HG02981 (cell line): ENCODE results near the gene HES4.
A peak's percentile ranks its signal among the peaks of the same experiment; 100 is the strongest.

Source experiments
- ATAC-seq: cut with Tn5 transposase; IDR thresholded peaks from one replicate; pipeline ENCODE4 v1.9.1; 2021; ENCODE audit warnings: mild to moderate bottlenecking, moderate library complexity; ENCODE audit not compliant: unreplicated experiment

HES4 gene

DNA sequence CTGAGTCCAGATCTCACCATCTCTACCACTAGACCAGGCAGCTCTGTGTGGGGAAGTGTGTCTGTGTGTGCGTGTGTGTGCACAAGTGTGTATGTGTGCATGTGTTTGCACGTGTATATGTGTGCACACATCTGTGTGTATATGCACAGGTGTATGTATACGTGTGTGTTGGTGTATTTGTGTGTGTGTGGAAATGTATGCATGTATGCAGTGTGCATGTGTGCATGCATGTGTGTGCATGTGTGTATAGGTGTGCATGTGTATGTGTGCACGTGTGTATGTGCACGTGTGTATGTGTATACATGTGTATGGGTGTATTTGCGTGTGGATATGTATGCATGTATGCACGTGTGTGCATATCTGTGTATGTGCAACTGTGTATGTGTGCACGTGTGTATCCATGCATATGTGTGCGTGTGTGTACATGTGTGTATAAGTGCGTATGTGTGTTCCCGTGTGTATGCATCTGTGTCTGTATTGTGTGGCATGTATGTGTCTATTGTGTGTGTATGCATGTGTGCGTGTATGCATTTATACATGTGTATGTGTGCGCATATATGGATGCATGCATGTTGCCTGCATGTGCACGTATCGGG lies 30.5 kb downstream of the HES4 start:
- no peak for ATAC-seq

DNA sequence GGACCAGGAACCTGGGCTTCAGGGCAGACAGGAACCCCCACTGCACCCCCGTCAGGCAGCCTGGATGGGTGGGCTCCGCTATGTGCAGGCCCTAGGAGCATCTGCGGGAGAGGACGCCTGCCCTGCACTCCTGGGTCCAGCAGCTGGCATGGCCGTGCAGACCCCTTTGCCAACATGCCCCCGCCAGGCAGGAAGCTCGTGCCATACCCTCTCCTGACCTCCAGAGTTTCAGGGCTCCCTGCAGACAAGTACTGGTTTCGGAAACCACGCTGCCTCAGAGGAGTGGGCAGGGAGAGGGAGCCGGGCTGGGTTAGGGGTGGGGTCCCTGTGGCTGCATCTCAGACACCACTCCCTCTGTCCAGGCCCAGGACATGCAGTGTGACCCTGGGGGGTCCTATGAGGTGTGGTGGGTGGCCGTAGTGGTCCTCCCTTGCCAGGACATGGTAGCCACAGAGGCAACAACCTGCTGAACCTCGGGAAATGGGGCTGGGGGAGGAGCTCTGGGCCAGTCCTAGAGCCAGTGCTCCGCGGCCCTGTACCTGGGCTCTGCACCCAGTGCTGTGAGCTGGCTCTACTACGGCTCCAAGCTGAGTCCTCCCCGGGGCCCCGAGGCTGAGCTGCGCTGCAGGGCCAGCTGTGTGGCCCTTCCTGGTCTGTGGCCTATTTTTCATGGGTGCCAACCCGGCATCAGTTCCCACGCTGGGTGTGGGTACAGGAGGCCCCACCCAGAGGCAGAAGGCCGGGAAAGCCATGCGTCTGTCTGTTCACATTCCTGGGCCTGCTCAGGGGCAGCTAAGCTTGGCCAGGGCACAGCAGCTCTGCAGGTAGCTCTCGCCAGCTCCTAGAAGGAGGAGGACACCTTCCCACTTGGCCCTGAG lies 32.2 kb downstream of the HES4 start:
- ATAC-seq: no peak

- peak; percentile 58 for ATAC-seq
Measured at GRCh38 chr1:966704-967300, 33.1 kb downstream of the HES4 start.

DNA sequence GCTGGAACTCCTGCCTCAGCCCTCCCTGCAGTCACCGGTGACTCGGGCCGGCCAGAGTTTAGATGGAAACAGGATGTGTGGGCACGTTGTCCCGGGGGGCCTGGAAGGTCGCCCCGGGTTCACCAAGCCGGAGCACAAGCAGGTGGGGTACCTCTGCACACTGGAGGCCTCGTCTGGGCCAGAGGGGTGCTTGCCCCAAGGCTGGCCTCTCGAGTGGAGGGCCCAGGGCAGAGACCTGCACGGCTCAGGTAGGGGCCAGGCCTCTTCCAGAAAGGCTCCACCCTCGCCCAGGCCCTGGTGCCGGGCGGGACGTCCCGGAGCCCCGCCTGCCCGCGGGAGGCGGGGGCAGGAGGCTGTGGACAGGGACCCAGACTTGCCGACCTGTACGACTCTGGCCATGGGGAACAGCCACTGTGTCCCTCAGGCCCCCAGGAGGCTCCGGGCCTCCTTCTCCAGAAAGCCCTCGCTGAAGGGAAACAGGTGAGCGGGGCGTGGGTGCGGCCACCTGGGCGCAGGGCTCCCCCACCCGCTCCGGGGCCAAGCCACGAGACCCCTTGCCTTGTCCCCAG lies 33.7 kb downstream of the HES4 start, which contains the start of gene PLEKHN1:
PLEKHN1 (plus strand) TSS at position 348 of the 569 bp plus-strand sequence; CDS start at position 398, 50 bp downstream.
- no peak for ATAC-seq

DNA sequence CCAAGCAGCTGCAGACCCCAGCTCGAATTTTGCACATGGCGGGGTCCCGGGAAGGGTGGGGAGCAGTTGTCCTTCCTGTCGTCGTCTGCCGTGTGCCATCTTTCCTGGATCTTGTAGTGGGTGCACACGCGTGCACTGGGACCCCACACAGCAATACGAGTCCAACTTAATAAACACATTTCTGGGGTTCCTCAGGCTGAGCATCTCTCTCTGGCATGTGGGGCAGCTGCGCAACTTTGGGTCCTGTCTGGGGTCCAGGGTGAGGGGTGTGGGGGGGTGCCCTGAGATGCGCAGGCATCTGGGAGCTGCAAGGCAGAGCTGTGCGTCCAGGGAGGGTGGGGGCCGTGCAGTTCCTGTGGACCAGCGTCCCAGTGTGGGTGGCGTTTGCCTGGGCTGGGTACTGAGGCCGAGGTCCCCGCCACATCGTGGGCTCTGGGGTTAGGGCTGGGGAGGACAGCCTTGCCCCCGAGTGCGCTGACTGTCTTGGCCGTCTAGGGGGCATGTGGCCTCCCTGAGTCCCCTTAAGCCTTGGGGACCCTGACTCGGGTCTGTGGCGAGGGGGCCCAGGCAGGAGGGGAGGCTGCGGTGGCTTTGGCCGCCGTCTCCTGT lies 34.3 kb downstream of the HES4 start:
- no peak for ATAC-seq

- no peak for ATAC-seq
Measured at GRCh38 chr1:964691-965525, 35.0 kb downstream of the HES4 start.

GRCh38 chr1:963746-964525 lies 36.0 kb downstream of the HES4 start:
- ATAC-seq: no peak

DNA sequence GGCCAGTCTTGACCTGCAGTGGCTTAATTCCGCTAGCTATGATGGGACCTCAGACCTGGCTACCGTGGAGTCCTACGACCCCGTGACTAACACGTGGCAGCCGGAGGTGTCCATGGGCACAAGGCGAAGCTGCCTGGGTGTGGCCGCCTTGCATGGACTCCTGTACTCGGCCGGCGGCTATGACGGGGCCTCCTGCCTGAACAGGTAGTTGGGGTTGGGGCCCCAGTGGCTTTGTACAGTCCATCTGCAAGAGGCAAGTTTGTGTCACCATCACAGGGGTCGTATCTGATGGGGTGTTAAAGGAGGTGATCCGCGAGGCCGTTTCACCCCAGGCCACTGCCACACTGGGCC lies 36.6 kb downstream of the HES4 start:
- no peak for ATAC-seq

GRCh38 chr1:962381-963300 lies 37.3 kb downstream of the HES4 start:
- ATAC-seq: no peak

DNA sequence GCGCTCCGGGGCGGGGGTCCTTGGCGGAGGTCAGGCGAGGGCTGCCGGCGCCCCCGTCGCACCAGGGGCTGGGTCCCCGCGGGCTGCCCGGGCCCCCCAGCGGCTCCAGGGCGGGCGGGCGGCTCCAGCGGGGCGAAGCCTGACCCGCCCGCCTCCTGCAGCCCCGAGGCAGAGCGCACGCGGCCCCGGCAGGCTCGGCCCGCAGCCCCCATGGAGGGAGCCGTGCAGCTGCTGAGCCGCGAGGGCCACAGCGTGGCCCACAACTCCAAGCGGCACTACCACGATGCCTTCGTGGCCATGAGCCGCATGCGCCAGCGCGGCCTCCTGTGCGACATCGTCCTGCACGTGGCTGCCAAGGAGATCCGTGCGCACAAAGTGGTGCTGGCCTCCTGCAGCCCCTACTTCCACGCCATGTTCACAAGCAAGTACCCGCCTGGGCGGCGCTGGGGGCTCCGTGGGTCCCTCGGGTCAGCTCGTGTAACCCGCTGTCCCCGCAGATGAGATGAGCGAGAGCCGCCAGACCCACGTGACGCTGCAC lies 38.7 kb downstream of the HES4 start:
- ATAC-seq: no peak

DNA sequence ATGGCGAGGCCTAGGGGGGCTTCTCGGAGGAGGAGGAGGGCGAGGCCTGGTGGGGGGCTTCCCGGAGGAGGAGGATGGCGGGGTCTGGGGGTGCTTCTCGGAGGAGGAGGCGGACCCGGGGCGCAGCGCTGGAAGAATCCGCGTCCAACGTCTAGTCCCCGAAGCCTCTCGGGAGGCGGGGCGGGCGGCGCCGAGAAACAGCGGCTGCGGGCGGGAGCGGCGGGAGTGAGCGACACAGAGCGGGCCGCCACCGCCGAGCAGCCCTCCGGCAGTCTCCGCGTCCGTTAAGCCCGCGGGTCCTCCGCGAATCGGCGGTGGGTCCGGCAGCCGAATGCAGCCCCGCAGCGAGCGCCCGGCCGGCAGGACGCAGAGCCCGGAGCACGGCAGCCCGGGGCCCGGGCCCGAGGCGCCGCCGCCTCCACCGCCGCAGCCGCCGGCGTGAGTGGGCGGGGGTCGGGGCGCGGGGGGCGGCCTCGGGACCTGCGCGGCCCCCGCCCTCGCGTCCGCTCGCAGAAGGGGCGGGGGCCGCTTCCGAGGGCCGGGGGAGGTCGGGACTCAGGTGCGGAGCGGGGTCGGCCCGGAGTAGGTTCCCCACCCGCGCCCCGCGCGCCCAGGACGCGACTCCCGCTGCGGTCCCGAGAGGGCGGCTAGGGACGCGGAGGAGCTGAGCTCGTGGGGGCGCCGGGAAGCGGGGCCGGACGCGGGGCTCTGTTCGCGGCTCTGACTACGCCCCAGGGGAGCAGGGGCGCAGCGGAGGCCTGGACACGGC lies 39.4 kb downstream of the HES4 start, which contains the start of gene KLHL17:
KLHL17 (plus strand) TSS at position 222 of the 769 bp plus-strand sequence; CDS start at position 332, 110 bp downstream.
- peak; percentile 53 for ATAC-seq

DNA sequence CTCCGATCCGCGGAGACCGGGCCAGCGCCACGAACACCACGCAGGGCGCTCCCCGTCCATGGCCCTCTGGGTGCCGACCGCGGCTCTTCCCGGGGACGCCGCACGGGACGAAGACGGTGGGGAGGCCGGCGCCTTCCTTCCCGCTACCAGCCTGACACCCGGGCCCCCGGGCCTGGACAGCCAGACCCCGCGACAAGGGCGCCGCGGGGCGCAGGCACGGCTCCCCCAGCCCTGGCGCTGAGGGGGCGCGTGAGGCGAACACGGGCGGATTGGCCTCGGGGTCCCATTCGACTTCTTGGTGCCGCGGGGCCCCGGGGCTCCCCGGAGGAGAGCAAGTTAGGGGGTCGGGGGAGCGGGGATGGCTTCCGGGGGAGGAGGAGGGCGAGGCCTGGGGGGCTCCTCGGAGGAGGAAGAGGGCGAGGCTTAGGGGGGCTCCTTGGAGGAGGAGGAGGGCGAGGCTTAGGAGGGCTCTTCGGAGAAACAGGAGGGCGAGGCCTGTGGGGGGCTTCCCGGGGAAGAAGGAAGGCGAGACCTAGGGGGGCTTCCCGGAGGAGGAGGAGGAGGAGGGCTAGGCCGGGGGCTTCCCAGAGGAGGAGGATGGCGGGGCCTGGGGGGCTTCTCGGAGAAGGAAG lies 40.0 kb downstream of the HES4 start:
- no peak for ATAC-seq

GRCh38 chr1:958823-959730 lies 40.8 kb downstream of the HES4 start, which contains the start of gene NOC2L:
Gene NOC2L, minus strand, starts transcription at chr1:959256. Its CDS starts 16 bp downstream, at chr1:959240.
- peak; percentile 71 for ATAC-seq

DNA sequence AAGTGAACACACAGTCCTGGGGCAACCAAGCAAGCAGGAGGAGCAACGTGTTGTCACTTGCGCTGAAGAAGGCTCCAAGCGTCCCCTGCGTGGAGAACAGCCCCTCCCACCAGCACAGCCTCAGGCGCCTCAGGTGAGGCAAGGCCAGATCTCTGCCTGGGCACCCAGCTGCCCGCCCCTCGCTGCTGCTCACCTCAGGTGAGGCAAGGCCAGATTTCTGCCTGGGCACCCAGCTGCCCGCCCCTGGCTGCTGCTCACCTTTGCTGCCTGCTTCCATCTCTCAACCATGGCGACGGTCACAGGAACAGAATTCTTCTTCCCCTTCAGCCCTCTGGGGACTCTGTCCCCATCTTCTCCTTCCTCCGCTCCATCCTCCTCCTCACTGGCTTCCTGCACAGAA lies 43.3 kb downstream of the HES4 start:
- ATAC-seq: no peak

DNA sequence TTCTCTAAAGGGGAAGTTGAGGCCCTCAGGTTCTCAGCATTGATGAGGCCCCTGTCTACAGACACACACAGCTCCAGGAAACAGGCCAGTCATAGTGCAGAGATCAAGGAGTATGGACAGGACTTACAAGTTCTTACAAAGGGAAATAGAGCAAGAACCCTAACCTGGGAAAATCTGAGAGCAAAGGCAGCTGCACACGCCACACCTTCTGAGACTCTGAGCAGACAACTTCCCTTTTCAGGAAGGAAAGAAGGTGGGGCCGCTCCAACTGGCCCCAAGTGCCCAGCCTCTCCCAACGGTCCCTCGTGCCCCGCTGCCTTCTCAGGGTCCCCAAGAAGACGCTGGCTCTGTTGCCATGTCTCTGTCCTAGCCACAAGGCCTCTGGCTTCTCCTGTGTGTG lies 44.4 kb downstream of the HES4 start:
- no peak for ATAC-seq

DNA sequence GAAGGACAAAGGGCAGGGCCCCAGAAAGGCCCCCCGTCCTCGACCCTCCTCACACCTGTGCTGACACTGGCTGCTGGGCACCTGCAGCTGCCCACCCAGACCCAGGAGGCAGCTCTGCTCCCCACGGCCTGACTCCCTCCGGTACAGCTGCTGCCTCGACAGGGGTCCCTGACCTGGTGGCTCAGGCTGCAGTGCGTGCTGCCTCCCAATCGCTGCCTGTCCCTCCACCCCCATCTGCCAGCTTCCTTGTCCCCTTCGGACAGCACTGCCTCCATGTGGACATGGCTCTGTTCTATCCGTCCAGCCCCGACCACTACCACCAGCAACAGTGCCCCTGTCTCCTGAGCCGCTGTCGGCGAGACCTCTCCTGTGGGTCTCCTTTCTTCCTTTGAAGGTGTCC lies 45.0 kb downstream of the HES4 start:
- ATAC-seq: no peak
